HEK293T (cell line): Measurements from ENCODE around the gene ZIM2.

Source experiments
- ARNT ChIP-seq: fragments of 450-650 bp; IDR thresholded peaks from 2 replicates; pipeline ENCODE4 v1.6.1; 2017; ENCODE audit warnings: mild to moderate bottlenecking
- BHLHE40 ChIP-seq: fragments of 450-650 bp; IDR thresholded peaks from 2 replicates; pipeline ENCODE4 v1.6.1; 2016; ENCODE audit warnings: mild to moderate bottlenecking, moderate library complexity, borderline replicate concordance
- FOXA1 ChIP-seq: fragments of 450-650 bp; IDR thresholded peaks from 2 replicates; pipeline ENCODE4 v1.6.1; 2016; ENCODE audit warnings: mild to moderate bottlenecking
- FOXK2 ChIP-seq: fragments of 450-650 bp; IDR thresholded peaks from 2 replicates; pipeline ENCODE4 v1.6.1; 2016; ENCODE audit warnings: mild to moderate bottlenecking
- FOXM1 ChIP-seq: fragments of 450-650 bp; IDR thresholded peaks from 2 replicates; pipeline ENCODE4 v1.6.1; 2017; ENCODE audit warnings: mild to moderate bottlenecking, borderline replicate concordance
- HDGF ChIP-seq: fragments of 450-650 bp; IDR thresholded peaks from 2 replicates; pipeline ENCODE4 v1.6.1; 2017; ENCODE audit warnings: antibody characterized with exemption, borderline replicate concordance
- NFRKB ChIP-seq: fragments of 450-650 bp; IDR thresholded peaks from 2 replicates; pipeline ENCODE4 v1.6.1; 2016; ENCODE audit warnings: mild to moderate bottlenecking, moderate library complexity
- SP1 ChIP-seq: fragments of 450-650 bp; IDR thresholded peaks from 2 replicates; pipeline ENCODE4 v1.6.1; 2017
- SUZ12 ChIP-seq: fragments of 450-650 bp; IDR thresholded peaks from 2 replicates; pipeline ENCODE4 v1.6.1; 2016; ENCODE audit warnings: mild to moderate bottlenecking
- TARDBP ChIP-seq: fragments of 450-650 bp; IDR thresholded peaks from 2 replicates; pipeline ENCODE4 v1.6.1; 2016
- TF ChIP-seq, protein P1 (sequence below): fragments of 450-650 bp; IDR thresholded peaks from 2 replicates; pipeline ENCODE4 v1.6.1; 2016

DNA sequence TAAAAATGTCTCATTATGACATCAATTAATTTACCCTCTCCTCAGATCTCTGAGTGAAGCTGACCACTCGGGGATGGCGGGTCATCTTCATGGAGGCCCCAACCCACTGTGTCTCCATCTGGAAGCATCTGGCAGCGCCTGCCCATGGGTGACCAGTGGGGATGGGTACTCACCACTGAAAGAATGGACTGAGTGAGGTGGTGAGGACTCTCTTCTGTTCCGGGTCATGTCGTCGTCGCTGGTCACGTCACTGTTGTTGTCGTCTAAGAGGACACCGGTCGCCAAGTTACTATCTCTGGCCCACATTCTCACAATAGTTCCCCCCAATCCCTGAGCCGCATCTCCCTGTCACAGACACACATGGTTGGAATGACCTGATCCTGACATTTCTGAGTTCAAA, 17.1 kb downstream of the ZIM2 start:
- no peak for TF ChIP-seq SP1
- no peak for TF ChIP-seq FOXM1
- TF ChIP-seq BHLHE40 = no peak
- TF ChIP-seq FOXA1 = no peak
- no peak for TF ChIP-seq FOXK2
- TF ChIP-seq, protein P1, sequence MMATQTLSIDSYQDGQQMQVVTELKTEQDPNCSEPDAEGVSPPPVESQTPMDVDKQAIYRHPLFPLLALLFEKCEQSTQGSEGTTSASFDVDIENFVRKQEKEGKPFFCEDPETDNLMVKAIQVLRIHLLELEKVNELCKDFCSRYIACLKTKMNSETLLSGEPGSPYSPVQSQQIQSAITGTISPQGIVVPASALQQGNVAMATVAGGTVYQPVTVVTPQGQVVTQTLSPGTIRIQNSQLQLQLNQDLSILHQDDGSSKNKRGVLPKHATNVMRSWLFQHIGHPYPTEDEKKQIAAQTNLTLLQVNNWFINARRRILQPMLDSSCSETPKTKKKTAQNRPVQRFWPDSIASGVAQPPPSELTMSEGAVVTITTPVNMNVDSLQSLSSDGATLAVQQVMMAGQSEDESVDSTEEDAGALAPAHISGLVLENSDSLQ = no peak
- TF ChIP-seq SUZ12 = no peak
- TF ChIP-seq NFRKB = no peak
- TF ChIP-seq HDGF = no peak
- no peak for TF ChIP-seq ARNT
- no peak for TF ChIP-seq TARDBP
